GM12878 (cell line): Measurements from ENCODE around the gene TFRC. TPM values are rescaled to one million over a fixed set of nuclear protein-coding genes. Genes with fewer than 3 reads are reported as not detected.

Source experiments
- ATAC-seq: fragments of 200-7000 bp; cut with Tn5 transposase; 3 replicates; pipeline ENCODE4 v1.9.1; 2020; ENCODE audit warnings: mild to moderate bottlenecking, moderate library complexity
- BruUV-seq: library from RNA; stranded (reverse); fragments of 400-500 nt; replicated peaks from 2 replicates; lab custom pipeline; 2021; lab: Mats Ljungman, UMichigan
- CTCF ChIA-PET: fragments of 300-600 bp; sonication (Branson Sonifier 250); formaldehyde crosslinking; extraction: SDS; loops from one replicate; lab custom pipeline; 2021; ENCODE audit warnings: inconsistent platforms; lab: Yijun Ruan, JAX
- POLR2A ChIA-PET: fragments of 350-600 bp; formaldehyde crosslinking; extraction: SDS; loops from one replicate; lab custom pipeline; 2021; ENCODE audit warnings: inconsistent platforms; lab: Charles Lee
- RAD21 ChIA-PET: fragments of 300-600 bp; sonication (Branson Sonifier 250); formaldehyde crosslinking; loops from one replicate; lab custom pipeline; 2023; ENCODE audit warnings: antibody characterized with exemption; ENCODE audit not compliant: unreplicated experiment; lab: Charles Lee
- SMC1A ChIA-PET: fragments of 300-600 bp; sonication (Branson Sonifier 250); formaldehyde crosslinking; loops from one replicate; lab custom pipeline; 2023; ENCODE audit not compliant: unreplicated experiment, uncharacterized antibody; lab: Charles Lee
- DNase-seq: peaks from one replicate; pipeline ENCODE4 v3.0.0-alpha.2; 2011; ENCODE audit warnings: low read depth, low spot score
- FAIRE-seq: peaks from 3 replicates; lab custom pipeline; 2011; peaks lifted over from hg19 to GRCh38; lab: Jason Lieb, UNC
- H2AFZ ChIP-seq: 2 replicates; pipeline ENCODE4 v1.6.0; 2011; ENCODE audit warnings: low read depth, low read length, control low read depth; ENCODE audit not compliant: control insufficient read depth
- H3K27ac ChIP-seq: 2 replicates; pipeline ENCODE4 v1.5.1; 2011; ENCODE audit warnings: control low read depth; ENCODE audit not compliant: control insufficient read depth, insufficient read depth
- H3K27me3 ChIP-seq, 2 experiments: replicated peaks in 1 of 2; 2 replicates each; pipeline versions ENCODE4 v1.6.0 to v1.6.1; 2011; ENCODE audit warnings: low read length in 1 of 2; ENCODE audit not compliant: control insufficient read depth in 2 of 2, insufficient read depth in 2 of 2
- H3K36me3 ChIP-seq, 2 experiments: 2 replicates each; pipeline ENCODE4 v1.5.1; 2011; ENCODE audit warnings: low read length in 1 of 2; ENCODE audit not compliant: control insufficient read depth in 2 of 2, insufficient read depth in 2 of 2
- H3K4me1 ChIP-seq: 2 replicates; pipeline ENCODE4 v1.6.1; 2011; ENCODE audit warnings: mild to moderate bottlenecking, low read length, moderate library complexity, mixed read lengths; ENCODE audit not compliant: control insufficient read depth, insufficient read depth
- H3K4me2 ChIP-seq: 2 replicates; pipeline ENCODE4 v1.6.0; 2011; ENCODE audit warnings: control low read depth; ENCODE audit not compliant: control insufficient read depth, insufficient read depth
- H3K4me3 ChIP-seq: fragments of 200-600 bp; sonication (generic); 2 replicates; pipeline ENCODE4 v1.5.1; 2016
- H3K79me2 ChIP-seq: 2 replicates; pipeline ENCODE4 v1.6.0; 2011; ENCODE audit warnings: low read length; ENCODE audit not compliant: control insufficient read depth, insufficient read depth
- H3K9ac ChIP-seq: 2 replicates; pipeline ENCODE4 v1.8.0; 2011; ENCODE audit warnings: low read length, control low read depth, mixed read lengths; ENCODE audit not compliant: control insufficient read depth, insufficient read depth
- H3K9me3 ChIP-seq: replicated peaks from 3 replicates; pipeline ENCODE4 v1.5.1; 2011; ENCODE audit warnings: mild to moderate bottlenecking, low read length; ENCODE audit not compliant: control insufficient read depth, insufficient read depth
- H4K20me1 ChIP-seq: 2 replicates; pipeline ENCODE4 v1.6.0; 2011; ENCODE audit not compliant: control insufficient read depth, insufficient read depth
- ASH2L ChIP-seq: fragments of 300-600, 200-600 bp; sonication (generic); IDR thresholded peaks from 2 replicates; pipeline ENCODE4 v1.6.1; 2017; ENCODE audit warnings: low read depth, mild to moderate bottlenecking, borderline replicate concordance
- BACH1 ChIP-seq: fragments of 450-650 bp; IDR thresholded peaks from 2 replicates; pipeline ENCODE4 v1.6.1; 2017; ENCODE audit warnings: mild to moderate bottlenecking, borderline replicate concordance
- IKZF2 ChIP-seq, 2 experiments: fragments of 450-650 bp; IDR thresholded peaks; 2 replicates each; pipeline ENCODE4 v1.6.1; 2017; ENCODE audit warnings: mild to moderate bottlenecking in 2 of 2, moderate library complexity in 2 of 2
- MXI1 ChIP-seq: fragments of 150-350 bp; IDR thresholded peaks from 2 replicates; pipeline ENCODE4 v1.6.1; 2011; ENCODE audit warnings: low read depth, mild to moderate bottlenecking, inconsistent platforms, low read length, improper control_type of control experiment
- NRF1 ChIP-seq: conservative IDR thresholded peaks from 2 replicates; pipeline ENCODE4 v1.6.1; 2011; ENCODE audit warnings: mild to moderate bottlenecking, low read depth, low read length, improper control_type of control experiment
- RB1 ChIP-seq: fragments of 450-650 bp; formaldehyde crosslinking; IDR thresholded peaks from 2 replicates; pipeline ENCODE4 v1.6.1; 2017; ENCODE audit warnings: mild to moderate bottlenecking, borderline replicate concordance
- SMARCA5 ChIP-seq: fragments of 450-650 bp; IDR thresholded peaks from 2 replicates; pipeline ENCODE4 v1.6.1; 2017; ENCODE audit warnings: mild to moderate bottlenecking
- SUPT20H ChIP-seq: IDR thresholded peaks from 2 replicates; pipeline ENCODE4 v1.6.1; 2011; ENCODE audit warnings: low read depth, mild to moderate bottlenecking, low read length, moderate library complexity, borderline replicate concordance; ENCODE audit not compliant: control insufficient read depth
- TCF7 ChIP-seq: IDR thresholded peaks from 2 replicates; pipeline ENCODE4 v1.6.1; 2014; ENCODE audit warnings: antibody characterized with exemption, borderline replicate concordance
- ZBTB33 ChIP-seq: fragments of 450-650 bp; IDR thresholded peaks from 2 replicates; pipeline ENCODE4 v1.6.1; 2017; ENCODE audit warnings: mild to moderate bottlenecking
- ZNF592 ChIP-seq: fragments of 450-650 bp; IDR thresholded peaks from 2 replicates; pipeline ENCODE4 v1.6.1; 2017; ENCODE audit warnings: mild to moderate bottlenecking, moderate library complexity
- WGBS: methylation state at CpG from one replicate; pipeline ENCODE4 v1.1.6; 2016; ENCODE audit warnings: low lambda C conversion rate; ENCODE audit not compliant: insufficient replicate concordance, insufficient coverage; ENCODE audit errors: missing lambda C conversion rate; 5-methylcytosine and 5-hydroxymethylcytosine counted together
- in situ Hi-C: fragments of 300-500 bp; cut with MboI; formaldehyde crosslinking; loops from 9 replicates; pipeline ENCODE4 v1.14.3; 2018; ENCODE audit warnings: mixed read lengths
- intact Hi-C: fragments of 100-400 bp; cut with micrococcal nuclease; formaldehyde crosslinking; loops from one replicate; pipeline ENCODE4 v1.14.2; 2022; ENCODE audit not compliant: unreplicated experiment
- polyA plus RNA-seq, 11 experiments: library from polyadenylated mRNA; depleted of rRNA in 4 of 11; unstranded in 6 of 11; stranded (reverse) in 5 of 11; fragments of >200 nt; fragmentation: Nextera tagmentation in 4 of 11; fragmentation: Illumina TruSeq in 1 of 11; extraction: Ambion mirVana in 4 of 11; extraction: Trizol in 1 of 11; gene quantifications; 1 replicate in 1 of 11; 2 replicates in 10 of 11; pipeline versions ENCODE4 v1.2.1 to v1.2.3, GENCODE V29; 2011 to 2016; ENCODE audit warnings: inconsistent platforms in 2 of 11, missing spikeins in 2 of 11, low read depth in 1 of 11
- total RNA-seq, 4 experiments: library from RNA; depleted of rRNA in 3 of 4; stranded (reverse); fragments of >200 nt in 3 of 4; fragmentation: Illumina TruSeq in 1 of 4; extraction: Trizol in 1 of 4; gene quantifications; 2 replicates each; pipeline versions ENCODE4 v1.2.1 to v1.2.3, GENCODE V29; 2013 to 2021
- TF ChIP-seq, protein P1 (sequence below): IDR thresholded peaks from 2 replicates; pipeline ENCODE4 v1.6.1; 2012; ENCODE audit warnings: low read depth, low read length, improper control_type of control experiment

The TFRC gene
- total and polyA plus RNA-seq, 10 of the 15 experiments (the other 5 are each of a cell fraction or from before 2014, with no cell fraction given) = 123 to 526 (median 316) TPM

DNA sequence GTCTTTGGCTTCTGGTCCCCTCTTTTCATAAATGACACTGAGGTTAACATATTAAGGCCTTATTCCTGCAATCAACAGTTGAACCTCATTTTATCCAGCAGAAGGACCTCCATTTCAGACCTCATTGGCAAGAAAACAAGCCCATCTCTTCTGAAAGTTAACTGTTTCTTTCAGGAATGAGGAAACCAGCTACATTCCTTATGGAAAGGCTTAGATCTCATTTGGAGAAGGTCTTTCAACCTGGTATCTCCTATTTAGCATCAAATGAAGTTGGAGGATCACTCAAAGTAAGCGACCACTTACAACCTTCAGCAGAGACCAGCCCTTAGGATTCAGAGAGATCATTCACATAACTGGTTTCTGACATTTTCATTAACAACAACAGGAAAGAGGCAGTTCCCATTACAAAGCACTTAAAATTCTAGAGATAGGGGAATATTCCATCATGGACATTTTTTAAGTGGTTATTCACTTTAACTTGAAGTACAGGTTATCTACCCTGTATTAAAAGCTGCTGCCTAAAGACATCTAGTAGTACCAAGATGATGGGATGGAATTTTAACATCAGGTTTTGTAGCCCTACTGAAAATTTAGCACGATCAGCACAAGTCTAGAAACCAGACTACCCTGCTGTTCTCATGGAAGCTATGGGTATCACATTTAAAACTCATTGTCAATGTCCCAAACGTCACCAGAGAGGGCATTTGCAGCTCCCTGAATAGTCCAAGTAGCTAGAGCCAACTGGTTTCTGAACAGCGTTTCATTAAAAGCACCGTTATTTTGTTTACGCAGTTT is 30.4 kb downstream of the TFRC start (continued):
- no peak for TF ChIP-seq ZBTB33
- TF ChIP-seq NRF1 = no peak
- no peak for TF ChIP-seq SUPT20H
- TF ChIP-seq MXI1 = no peak

DNA sequence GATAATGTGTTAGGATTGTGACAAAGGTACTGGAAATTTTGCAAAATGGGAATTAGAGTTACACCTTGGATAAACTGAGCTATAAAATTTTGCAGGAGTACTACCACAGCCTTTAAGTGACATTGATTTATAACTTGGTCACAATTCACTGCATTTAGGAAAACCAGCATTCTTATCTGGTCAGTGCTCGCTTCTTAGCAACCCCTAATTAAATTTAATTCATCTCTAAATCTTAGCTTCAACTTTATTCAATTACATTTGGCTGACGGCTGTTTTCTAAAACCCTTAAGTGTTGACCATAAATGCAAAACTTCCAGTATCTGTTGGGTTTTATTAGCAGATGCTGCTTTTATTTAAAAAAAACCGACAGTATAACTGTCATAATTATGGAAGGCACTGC is 31.3 kb downstream of the TFRC start:
- Histone ChIP-seq H3K4me3 (no peak overlapping the region), H3K9ac (no peak overlapping the region), H3K36me3 (peaks cover 20 to 44% of the 10 kb centered on the region in 2 experiments), H3K4me2 (no peak overlapping the region), H3K9me3 (no peaks in the 10 kb centered on the region), H3K4me1 (no peaks in the 10 kb centered on the region), H3K79me2 (no peaks in the 10 kb centered on the region), H3K27me3 (no peaks in the 10 kb centered on the region), H4K20me1 (no peaks in the 10 kb centered on the region), H3K27ac (no peak overlapping the region), H2AFZ (no peak overlapping the region)
- DNase-seq (no peak), ATAC-seq (no peak), FAIRE-seq (no peak)
- SMC1A ChIA-PET = interaction anchor here (1.3 to 2.1 kb wide), 2 partner anchors 12 to 23 kb away, joined by 3 to 10 read pairs; no protein-coding TSS in a partner anchor
- POLR2A ChIA-PET = interaction anchor here (0.5 to 0.7 kb wide), 2 partner anchors 23 to 1375 kb away, joined by 3 read pairs; no protein-coding TSS in a partner anchor
- CTCF ChIA-PET = interaction anchor here (1.0 to 5.1 kb wide), 3 partner anchors 19 to 29 kb away, joined by 3 to 31 read pairs (median 3); no protein-coding TSS in a partner anchor
- 73% methylated on average over 3 of the region's 3 CpGs for WGBS
- TSS peak; percentile 43 for BruUV-seq
- intact Hi-C loops (no loop called here), in situ Hi-C loops (no loop called here)
- RAD21 ChIA-PET = interaction anchor here (2.1 kb wide), 1 partner anchor 29 kb away, joined by 6 read pairs; no protein-coding TSS in a partner anchor
- no peak for TF ChIP-seq ASH2L
- TF ChIP-seq SMARCA5 = no peak
- TF ChIP-seq TCF7 = no peak
- no peak for TF ChIP-seq RB1
- TF ChIP-seq IKZF2 (IDR thresholded peaks at IDR 0.05) = no peak
- no peak for TF ChIP-seq ZNF592
- TF ChIP-seq, protein P1, sequence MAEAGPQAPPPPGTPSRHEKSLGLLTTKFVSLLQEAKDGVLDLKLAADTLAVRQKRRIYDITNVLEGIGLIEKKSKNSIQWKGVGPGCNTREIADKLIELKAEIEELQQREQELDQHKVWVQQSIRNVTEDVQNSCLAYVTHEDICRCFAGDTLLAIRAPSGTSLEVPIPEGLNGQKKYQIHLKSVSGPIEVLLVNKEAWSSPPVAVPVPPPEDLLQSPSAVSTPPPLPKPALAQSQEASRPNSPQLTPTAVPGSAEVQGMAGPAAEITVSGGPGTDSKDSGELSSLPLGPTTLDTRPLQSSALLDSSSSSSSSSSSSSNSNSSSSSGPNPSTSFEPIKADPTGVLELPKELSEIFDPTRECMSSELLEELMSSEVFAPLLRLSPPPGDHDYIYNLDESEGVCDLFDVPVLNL = no peak
- no peak for TF ChIP-seq BACH1
